Adrenal gland (tissue), 12 donors: Measurements from ENCODE around the gene LIPG. TPM values are rescaled to one million over a fixed set of nuclear protein-coding genes. Genes with fewer than 3 reads are reported as not detected.
A peak's percentile ranks its signal among the peaks of the same experiment; 100 is the strongest.

Source experiments
- DNase-seq, 7 donors: peaks; one replicate each; pipeline ENCODE4 v3.0.0-alpha.2; 2019 to 2020
- H3K27ac ChIP-seq, 5 donors: fragments of 200-600 bp; sonication (generic) in 4 of 5; 1 replicate in 3 of 5; 2 replicates in 2 of 5; pipeline versions ENCODE4 v1.5.1 to v1.8.0; 2016 to 2020; ENCODE audit warnings: mild to moderate bottlenecking in 1 of 5
- H3K27me3 ChIP-seq: fragments of 200-600 bp; 2 replicates; pipeline ENCODE4 v1.8.0; 2021
- H3K36me3 ChIP-seq, 2 donors: fragments of 200-600 bp; replicated peaks in 1 of 2; 1 replicate in 1 of 2; 2 replicates in 1 of 2; pipeline versions ENCODE4 v1.5.1 to v1.8.0; 2018 to 2022
- H3K4me1 ChIP-seq, 2 donors: fragments of 200-600 bp; replicated peaks in 1 of 2; 1 replicate in 1 of 2; 2 replicates in 1 of 2; pipeline versions ENCODE4 v1.5.1 to v1.8.0; 2018 to 2021
- H3K4me3 ChIP-seq, 4 donors: fragments of 200-600 bp; sonication (generic) in 3 of 4; one replicate each; pipeline ENCODE4 v1.5.1; 2016 to 2018
- H3K9me3 ChIP-seq, 3 donors: fragments of 200-600 bp; sonication (generic) in 1 of 3; replicated peaks in 1 of 3; 1 replicate in 2 of 3; 2 replicates in 1 of 3; pipeline versions ENCODE4 v1.5.1 to v1.8.0; 2016 to 2021
- POLR2A ChIP-seq, 2 donors: fragments of 450-650 bp; IDR thresholded peaks; one replicate each; pipeline ENCODE4 v1.6.1; 2017; ENCODE audit warnings: antibody characterized with exemption in 2 of 2, mild to moderate bottlenecking in 2 of 2, moderate library complexity in 1 of 2
- WGBS, 4 donors: extraction: QIAGEN DNeasy Blood & Tissue Kit in 2 of 4; methylation state at CpG; one replicate each; pipeline versions ENCODE4 v1.1.5 to v1.1.7; 2013 to 2017; 5-methylcytosine and 5-hydroxymethylcytosine counted together
- intact Hi-C, 2 donors: fragments of 100-400 bp; cut with DNase I; formaldehyde crosslinking; loops; one replicate each; pipeline versions ENCODE4 v1.14.1 to v1.15.0; 2022 to 2023
- polyA plus RNA-seq, 3 donors: library from polyadenylated mRNA; stranded (reverse); fragments of 200-250 nt in 2 of 3; fragments of 350-450 nt in 1 of 3; fragmentation: Illumina TruSeq in 1 of 3; extraction: RNeasy Lipid Tissue Mini Kit (QIAGEN cat#74804) in 1 of 3; gene quantifications; one replicate each; pipeline ENCODE4 v1.2.3, GENCODE V29; 2013 to 2014
- total RNA-seq, 9 donors: library from RNA; depleted of rRNA in 4 of 9; stranded (reverse); fragments of >200 nt in 4 of 9; fragments of 120-200 nt in 1 of 9; fragmentation: NEBNext Ultra II Directional in 1 of 9; extraction: Animal tissue kit (Norgen Biotek cat#: 25700) in 1 of 9; gene quantifications; one replicate each; pipeline versions ENCODE4 v1.1.0 to v1.2.4, GENCODE V29; 2013 to 2023
- TF ChIP-seq, protein P1 (sequence below), 6 experiments: fragments of 450-650 bp in 4 of 6; fragments of 200-600 bp in 2 of 6; sonication (generic) in 1 of 6; IDR thresholded peaks; 1 replicate in 5 of 6; 2 replicates in 1 of 6; pipeline versions ENCODE4 v1.5.1 to v1.8.0; 2016 to 2021; ENCODE audit warnings: antibody characterized with exemption in 6 of 6, mild to moderate bottlenecking in 2 of 6, moderate library complexity in 1 of 6
- donor health status: healthy with polysubstance abuse.
- donor health status: Bipolar disorder and iron deficiency.
- donor health status: DM: yes; HTN: yes; CAD: no.
- donor health status: DM: no; HTN: no; CAD: no.
- donor health status: DM: no; HTN: no; CAD: no.
- donor health status: DM: yes; HTN: yes; CAD: no.

LIPG gene
- total and polyA plus RNA-seq, 12 donors = 0.16 to 2.8 (median 0.44) TPM; not detected in 1

DNA sequence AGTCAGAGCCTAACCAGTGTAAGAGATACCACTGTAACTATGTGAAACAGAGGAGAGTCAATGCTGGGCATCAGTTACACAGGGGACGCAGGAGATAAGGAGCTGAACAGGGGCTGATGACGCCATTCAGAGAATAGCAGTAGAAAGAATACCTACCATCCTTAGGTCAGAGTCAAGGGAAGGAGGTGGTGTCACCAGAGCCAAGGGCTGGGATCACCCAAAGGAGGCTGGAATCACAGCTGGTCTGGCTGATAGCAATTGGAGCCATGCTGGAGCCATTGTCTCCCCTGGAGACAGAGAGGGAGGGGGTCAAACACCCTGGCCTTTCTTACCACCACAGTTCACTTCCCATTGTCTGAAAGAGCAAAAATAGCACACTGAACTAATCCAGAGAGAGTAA, 37.5 kb upstream of the LIPG start:
- H3K4me3 ChIP-seq = no peak overlapping the region
- WGBS, 4 donors = 78 to 90% (median 82%) methylated on average over 2 of the region's 2 CpGs
- DNase-seq = no peak
- TF ChIP-seq POLR2A (IDR thresholded peaks at IDR 0.05) = no peak
- TF ChIP-seq, protein P1, sequence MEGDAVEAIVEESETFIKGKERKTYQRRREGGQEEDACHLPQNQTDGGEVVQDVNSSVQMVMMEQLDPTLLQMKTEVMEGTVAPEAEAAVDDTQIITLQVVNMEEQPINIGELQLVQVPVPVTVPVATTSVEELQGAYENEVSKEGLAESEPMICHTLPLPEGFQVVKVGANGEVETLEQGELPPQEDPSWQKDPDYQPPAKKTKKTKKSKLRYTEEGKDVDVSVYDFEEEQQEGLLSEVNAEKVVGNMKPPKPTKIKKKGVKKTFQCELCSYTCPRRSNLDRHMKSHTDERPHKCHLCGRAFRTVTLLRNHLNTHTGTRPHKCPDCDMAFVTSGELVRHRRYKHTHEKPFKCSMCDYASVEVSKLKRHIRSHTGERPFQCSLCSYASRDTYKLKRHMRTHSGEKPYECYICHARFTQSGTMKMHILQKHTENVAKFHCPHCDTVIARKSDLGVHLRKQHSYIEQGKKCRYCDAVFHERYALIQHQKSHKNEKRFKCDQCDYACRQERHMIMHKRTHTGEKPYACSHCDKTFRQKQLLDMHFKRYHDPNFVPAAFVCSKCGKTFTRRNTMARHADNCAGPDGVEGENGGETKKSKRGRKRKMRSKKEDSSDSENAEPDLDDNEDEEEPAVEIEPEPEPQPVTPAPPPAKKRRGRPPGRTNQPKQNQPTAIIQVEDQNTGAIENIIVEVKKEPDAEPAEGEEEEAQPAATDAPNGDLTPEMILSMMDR (IDR thresholded peaks at IDR 0.05) = no peak
- H3K4me1 ChIP-seq = no peaks in the 10 kb centered on the region
- no peaks in the 10 kb centered on the region for H3K36me3 ChIP-seq
- no peaks in the 10 kb centered on the region for H3K27me3 ChIP-seq
- no peaks in the 10 kb centered on the region for H3K9me3 ChIP-seq
- no peak overlapping the region for H3K27ac ChIP-seq
- intact Hi-C loops = no loop called here

DNA sequence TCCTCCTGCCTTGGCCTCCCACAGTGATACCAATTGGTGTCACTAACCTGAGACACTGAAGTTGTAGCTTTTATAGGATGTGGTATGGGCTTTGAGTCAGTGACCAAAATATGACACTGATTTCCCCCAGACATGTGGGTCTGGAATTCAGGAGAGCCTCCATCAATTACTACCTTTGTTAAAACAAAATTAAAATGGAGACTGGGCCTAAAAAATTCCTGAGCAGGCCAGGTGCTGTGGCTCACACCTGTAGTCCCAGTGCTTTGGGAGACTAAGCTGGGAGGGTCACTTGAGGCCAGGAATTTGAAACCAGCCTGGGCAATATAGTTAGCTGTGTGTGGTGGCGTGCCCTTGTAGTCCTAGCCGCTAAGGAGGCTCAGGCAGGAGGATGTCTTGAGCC, 36.9 kb upstream of the LIPG start:
- Histone ChIP-seq H3K4me3 (no peak overlapping the region), H3K27ac (no peak overlapping the region), H3K36me3 (no peaks in the 10 kb centered on the region), H3K9me3 (no peaks in the 10 kb centered on the region), H3K4me1 (no peaks in the 10 kb centered on the region), H3K27me3 (no peaks in the 10 kb centered on the region)
- intact Hi-C loops = no loop called here
- TF ChIP-seq POLR2A (IDR thresholded peaks at IDR 0.05) = no peak
- TF ChIP-seq, protein P1 (IDR thresholded peaks at IDR 0.05) = no peak
- WGBS, 4 donors = 95 to 100% (median 97%) methylated on average over 2 of the region's 2 CpGs
- DNase-seq = peak in 1 of 7 donors; percentile 1

DNA sequence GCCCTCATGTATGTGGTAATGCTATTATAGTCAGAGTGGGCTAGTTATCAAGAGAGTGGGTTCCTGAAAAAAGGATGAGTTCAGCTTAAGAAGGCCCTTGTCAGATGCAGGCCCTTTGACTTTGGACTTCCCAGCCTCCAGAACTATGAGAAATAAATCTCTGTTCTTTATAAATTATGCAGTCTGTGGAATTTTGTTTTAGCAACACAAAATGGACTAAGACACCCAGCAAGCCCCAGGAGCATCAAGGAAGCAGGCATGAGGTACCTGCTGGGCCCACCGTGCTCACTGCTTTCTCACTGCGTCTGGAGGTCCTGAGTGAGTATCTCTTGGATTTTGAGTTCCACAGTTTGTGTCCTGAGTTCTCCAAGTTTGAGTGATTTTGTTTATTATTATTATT, 35.9 kb upstream of the LIPG start:
- Histone ChIP-seq H3K27me3 (no peaks in the 10 kb centered on the region), H3K36me3 (no peaks in the 10 kb centered on the region), H3K4me1 (no peaks in the 10 kb centered on the region), H3K27ac (no peak overlapping the region), H3K9me3 (no peaks in the 10 kb centered on the region), H3K4me3 (no peak overlapping the region)
- WGBS, 4 donors = 94 to 100% (median 97%) methylated on average over 2 of the region's 2 CpGs
- no peak for DNase-seq
- intact Hi-C loops = no loop called here
- TF ChIP-seq, protein P1 (IDR thresholded peaks at IDR 0.05) = no peak
- TF ChIP-seq POLR2A (IDR thresholded peaks at IDR 0.05) = no peak

DNA sequence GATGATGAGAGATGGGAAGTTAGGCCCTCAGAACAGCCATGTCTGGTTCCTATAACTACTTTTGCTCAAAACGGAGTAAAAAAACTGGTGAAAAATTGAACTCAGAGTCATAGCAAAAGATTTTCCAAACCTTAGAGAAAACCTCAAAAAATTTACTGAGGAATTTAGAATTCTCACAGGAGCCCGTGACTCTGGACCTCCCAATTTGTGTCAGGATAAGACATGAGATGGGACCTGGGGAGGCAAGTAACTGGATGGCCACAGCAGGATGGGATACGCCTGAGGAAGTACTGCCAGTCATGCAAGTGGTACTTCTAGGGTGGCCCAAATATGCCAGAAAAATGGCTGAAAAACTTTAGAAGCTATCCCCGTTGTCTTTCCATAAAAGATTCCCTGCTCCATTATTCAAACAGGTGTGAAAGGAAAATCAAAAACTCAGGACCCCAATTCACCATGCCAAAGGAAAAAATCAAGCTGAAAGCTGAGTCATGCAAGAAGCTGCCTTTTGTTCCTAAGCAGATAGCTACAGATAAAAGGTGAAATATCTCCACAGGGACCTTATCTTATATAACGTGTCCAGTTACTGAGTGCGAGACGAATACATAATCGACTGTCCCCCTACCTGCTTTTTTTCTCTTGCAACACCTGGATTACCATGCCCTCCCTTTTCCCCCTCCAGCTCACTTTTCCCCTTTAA, 34.1 kb upstream of the LIPG start:
- TF ChIP-seq, protein P1 (IDR thresholded peaks at IDR 0.05) = no peak
- no peak for TF ChIP-seq POLR2A (IDR thresholded peaks at IDR 0.05)
- H3K4me3 ChIP-seq = no peak overlapping the region
- intact Hi-C loops = no loop called here
- H3K27ac ChIP-seq = no peak overlapping the region
- DNase-seq = no peak
- H3K9me3 ChIP-seq = no peaks in the 10 kb centered on the region
- H3K4me1 ChIP-seq = no peaks in the 10 kb centered on the region
- no peaks in the 10 kb centered on the region for H3K36me3 ChIP-seq
- H3K27me3 ChIP-seq = no peaks in the 10 kb centered on the region
- 49 to 63% (median 54%) methylated on average over 8 of the region's 8 CpGs for WGBS, 4 donors
